Measurements from ENCODE around the gene NUP210L.

DNA sequence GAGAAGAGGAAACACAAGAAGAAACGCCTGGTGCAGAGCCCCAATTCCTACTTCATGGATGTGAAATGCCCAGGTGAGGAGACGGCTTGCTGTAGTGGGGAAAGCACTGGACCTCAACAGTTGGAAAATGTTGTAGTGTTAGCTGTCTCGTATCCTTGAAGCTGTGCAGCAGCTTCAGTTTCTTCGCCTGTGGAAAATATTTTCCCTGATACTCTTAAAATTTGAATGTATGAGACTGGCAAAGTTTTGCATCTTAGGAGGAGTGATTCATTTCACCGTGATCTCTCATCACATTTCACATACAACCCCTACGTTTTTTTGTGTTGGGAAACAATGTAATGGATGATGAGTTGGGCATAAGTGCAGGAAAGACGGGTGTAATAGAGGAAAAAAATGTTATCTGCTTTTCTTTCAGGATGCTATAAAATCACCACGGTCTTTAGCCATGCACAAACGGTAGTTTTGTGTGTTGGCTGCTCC, 163.7 kb downstream of the NUP210L start:
- TF ChIP-seq, protein P1, sequence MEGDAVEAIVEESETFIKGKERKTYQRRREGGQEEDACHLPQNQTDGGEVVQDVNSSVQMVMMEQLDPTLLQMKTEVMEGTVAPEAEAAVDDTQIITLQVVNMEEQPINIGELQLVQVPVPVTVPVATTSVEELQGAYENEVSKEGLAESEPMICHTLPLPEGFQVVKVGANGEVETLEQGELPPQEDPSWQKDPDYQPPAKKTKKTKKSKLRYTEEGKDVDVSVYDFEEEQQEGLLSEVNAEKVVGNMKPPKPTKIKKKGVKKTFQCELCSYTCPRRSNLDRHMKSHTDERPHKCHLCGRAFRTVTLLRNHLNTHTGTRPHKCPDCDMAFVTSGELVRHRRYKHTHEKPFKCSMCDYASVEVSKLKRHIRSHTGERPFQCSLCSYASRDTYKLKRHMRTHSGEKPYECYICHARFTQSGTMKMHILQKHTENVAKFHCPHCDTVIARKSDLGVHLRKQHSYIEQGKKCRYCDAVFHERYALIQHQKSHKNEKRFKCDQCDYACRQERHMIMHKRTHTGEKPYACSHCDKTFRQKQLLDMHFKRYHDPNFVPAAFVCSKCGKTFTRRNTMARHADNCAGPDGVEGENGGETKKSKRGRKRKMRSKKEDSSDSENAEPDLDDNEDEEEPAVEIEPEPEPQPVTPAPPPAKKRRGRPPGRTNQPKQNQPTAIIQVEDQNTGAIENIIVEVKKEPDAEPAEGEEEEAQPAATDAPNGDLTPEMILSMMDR (IDR thresholded peaks at IDR 0.05): no peak
- no peak for TF ChIP-seq POLR2A (IDR thresholded peaks at IDR 0.05)
